Hepatocyte (in vitro differentiated cells): ENCODE data around the gene CYP2A7. TPM values are rescaled to one million over a fixed set of nuclear protein-coding genes. Genes with fewer than 3 reads are reported as not detected.
"Not testable (repeated sequence)": the region's sequence is repeated elsewhere in the genome, so short reads cannot be mapped to it uniquely, and the experiment has no call there.

Source experiments
- DNase-seq: peaks from one replicate; pipeline ENCODE4 v3.0.0-alpha.2; 2016; ENCODE audit warnings: low spot score
- H2AFZ ChIP-seq: fragments of 200-600 bp; sonication (generic); 2 replicates; pipeline ENCODE4 v1.6.0; 2016; ENCODE audit warnings: antibody characterized with exemption, mild to moderate bottlenecking
- H3K27ac ChIP-seq: fragments of 200-600 bp; sonication (generic); 2 replicates; pipeline ENCODE4 v1.5.1; 2016; ENCODE audit warnings: mild to moderate bottlenecking
- H3K27me3 ChIP-seq: fragments of 200-600 bp; sonication (generic); 2 replicates; pipeline ENCODE4 v1.6.1; 2016
- H3K36me3 ChIP-seq: fragments of 200-600 bp; sonication (generic); replicated peaks from 2 replicates; pipeline ENCODE4 v1.5.1; 2016; ENCODE audit warnings: low read depth; ENCODE audit not compliant: insufficient read depth
- H3K4me1 ChIP-seq: fragments of 200-600 bp; sonication (generic); 2 replicates; pipeline ENCODE4 v1.5.1; 2016; ENCODE audit warnings: mild to moderate bottlenecking, moderate library complexity; ENCODE audit not compliant: insufficient read depth
- H3K4me2 ChIP-seq: fragments of 200-600 bp; sonication (generic); 2 replicates; pipeline ENCODE4 v1.6.0; 2016
- H3K4me3 ChIP-seq: fragments of 200-600 bp; sonication (generic); 2 replicates; pipeline ENCODE4 v1.5.1; 2016; ENCODE audit warnings: mild to moderate bottlenecking
- H3K79me2 ChIP-seq: fragments of 200-600 bp; sonication (generic); 2 replicates; pipeline ENCODE4 v1.6.0; 2017; ENCODE audit warnings: mild to moderate bottlenecking
- H3K9me2 ChIP-seq: fragments of 200-600 bp; sonication (generic); replicated peaks from 2 replicates; pipeline ENCODE4 v1.6.0; 2017; ENCODE audit warnings: mild to moderate bottlenecking; ENCODE audit not compliant: insufficient read depth
- H3K9me3 ChIP-seq: fragments of 200-600 bp; sonication (generic); 2 replicates; pipeline ENCODE4 v1.5.1; 2016; ENCODE audit warnings: low read depth, mild to moderate bottlenecking
- H4K20me1 ChIP-seq: fragments of 200-600 bp; sonication (generic); 2 replicates; pipeline ENCODE4 v1.6.0; 2016; ENCODE audit warnings: mild to moderate bottlenecking; ENCODE audit not compliant: insufficient read depth, poor library complexity, severe bottlenecking
- EZH2 ChIP-seq: fragments of 200-600 bp; sonication (generic); IDR thresholded peaks from 2 replicates; pipeline ENCODE4 v1.6.1; 2016; ENCODE audit warnings: antibody characterized with exemption, mild to moderate bottlenecking, borderline replicate concordance
- EZH2phosphoT487 ChIP-seq: fragments of 200-600 bp; sonication (generic); IDR thresholded peaks from one replicate; pipeline ENCODE4 v1.6.1; 2018; ENCODE audit warnings: antibody characterized with exemption, mild to moderate bottlenecking, low read depth, moderate library complexity; ENCODE audit not compliant: unreplicated experiment, severe bottlenecking
- WGBS: methylation state at CpG from one replicate; pipeline ENCODE4 v1.1.6; 2016; ENCODE audit warnings: low lambda C conversion rate; ENCODE audit errors: missing lambda C conversion rate; 5-methylcytosine and 5-hydroxymethylcytosine counted together
- polyA plus RNA-seq: library from polyadenylated mRNA; unstranded; fragments of >200 nt; fragmentation: Nextera tagmentation; extraction: Ambion mirVana; gene quantifications from 2 replicates; pipeline ENCODE4 v1.2.1, GENCODE V29; 2016
- total RNA-seq: library from RNA; depleted of rRNA; stranded (reverse); fragments of >200 nt; gene quantifications from 2 replicates; pipeline ENCODE4 v1.2.3, GENCODE V29; 2014
- TF ChIP-seq, protein P1 (sequence below): fragments of 200-600 bp; sonication (generic); IDR thresholded peaks from 2 replicates; pipeline ENCODE4 v1.5.1; 2016; ENCODE audit warnings: antibody characterized with exemption, mild to moderate bottlenecking; ENCODE audit not compliant: poor library complexity

The CYP2A7 gene
- total and polyA plus RNA-seq, 2 experiments from 2014 or later = not detected

DNA sequence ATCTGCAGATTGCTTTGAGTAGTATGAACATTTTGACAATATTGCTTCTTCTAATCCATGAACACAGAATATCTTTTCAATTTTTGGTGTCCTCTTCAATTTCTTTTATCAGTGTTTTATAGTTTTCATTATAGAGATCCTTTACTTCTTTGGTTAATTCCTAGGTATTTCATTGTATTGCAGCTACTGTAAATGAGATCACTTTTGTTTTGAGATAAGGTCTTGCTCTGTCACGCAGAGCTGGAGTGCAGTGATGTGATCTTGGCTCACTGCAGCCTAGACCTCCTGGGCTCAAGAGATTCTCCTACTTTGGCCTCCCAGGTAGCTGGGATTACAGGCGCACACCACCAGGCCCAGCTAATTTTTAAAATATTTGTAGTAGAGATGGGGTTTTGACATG, 9.8 kb downstream of the CYP2A7 start:
- Histone ChIP-seq H3K27ac (no peak overlapping the region), H3K27me3 (no peaks in the 10 kb centered on the region), H3K79me2 (no peaks in the 10 kb centered on the region), H3K4me3 (no peak overlapping the region), H3K9me3 (no peaks in the 10 kb centered on the region), H4K20me1 (no peaks in the 10 kb centered on the region), H3K4me2 (no peak overlapping the region), H3K36me3 (no peaks in the 10 kb centered on the region), H3K4me1 (no peaks in the 10 kb centered on the region), H2AFZ (no peak overlapping the region), H3K9me2 (no peaks in the 10 kb centered on the region)
- no peak for DNase-seq
- TF ChIP-seq, protein P1, sequence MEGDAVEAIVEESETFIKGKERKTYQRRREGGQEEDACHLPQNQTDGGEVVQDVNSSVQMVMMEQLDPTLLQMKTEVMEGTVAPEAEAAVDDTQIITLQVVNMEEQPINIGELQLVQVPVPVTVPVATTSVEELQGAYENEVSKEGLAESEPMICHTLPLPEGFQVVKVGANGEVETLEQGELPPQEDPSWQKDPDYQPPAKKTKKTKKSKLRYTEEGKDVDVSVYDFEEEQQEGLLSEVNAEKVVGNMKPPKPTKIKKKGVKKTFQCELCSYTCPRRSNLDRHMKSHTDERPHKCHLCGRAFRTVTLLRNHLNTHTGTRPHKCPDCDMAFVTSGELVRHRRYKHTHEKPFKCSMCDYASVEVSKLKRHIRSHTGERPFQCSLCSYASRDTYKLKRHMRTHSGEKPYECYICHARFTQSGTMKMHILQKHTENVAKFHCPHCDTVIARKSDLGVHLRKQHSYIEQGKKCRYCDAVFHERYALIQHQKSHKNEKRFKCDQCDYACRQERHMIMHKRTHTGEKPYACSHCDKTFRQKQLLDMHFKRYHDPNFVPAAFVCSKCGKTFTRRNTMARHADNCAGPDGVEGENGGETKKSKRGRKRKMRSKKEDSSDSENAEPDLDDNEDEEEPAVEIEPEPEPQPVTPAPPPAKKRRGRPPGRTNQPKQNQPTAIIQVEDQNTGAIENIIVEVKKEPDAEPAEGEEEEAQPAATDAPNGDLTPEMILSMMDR = no peak
- TF ChIP-seq EZH2 = no peak
- no peak for TF ChIP-seq EZH2phosphoT487
- 76% methylated on average over 2 of the region's 2 CpGs for WGBS

DNA sequence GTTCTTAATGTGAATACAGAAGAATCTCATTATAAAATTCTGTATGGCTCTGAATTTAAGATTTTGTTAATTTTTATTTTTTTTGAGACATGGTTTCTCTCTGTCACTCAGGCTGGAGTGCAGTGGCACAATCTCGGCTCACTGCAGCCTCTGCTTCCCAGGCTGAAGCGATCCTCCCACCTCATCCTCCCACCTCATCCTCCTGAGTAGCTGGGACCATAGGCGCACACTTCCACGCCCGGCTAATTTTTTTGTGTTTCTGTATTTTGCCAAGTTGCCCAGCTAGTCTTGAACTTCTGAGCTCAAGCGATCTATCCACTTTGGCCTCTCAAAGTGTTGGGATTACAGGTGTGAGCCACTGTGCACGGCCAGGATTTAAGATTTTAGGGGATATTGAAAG, 14.3 kb downstream of the CYP2A7 start:
- Histone ChIP-seq H3K4me1 (peaks cover 6% of the 10 kb centered on the region), H4K20me1 (no peaks in the 10 kb centered on the region), H3K27me3 (no peaks in the 10 kb centered on the region), H3K79me2 (no peaks in the 10 kb centered on the region), H2AFZ (no peak overlapping the region), H3K36me3 (no peaks in the 10 kb centered on the region), H3K9me3 (no peaks in the 10 kb centered on the region), H3K27ac (no peak overlapping the region), H3K4me3 (no peak overlapping the region), H3K4me2 (no peak overlapping the region), H3K9me2 (no peaks in the 10 kb centered on the region)
- TF ChIP-seq EZH2phosphoT487 = no peak
- TF ChIP-seq, protein P1 = no peak
- no peak for TF ChIP-seq EZH2
- 96% methylated on average over 7 of the region's 7 CpGs for WGBS
- DNase-seq = no peak

DNA sequence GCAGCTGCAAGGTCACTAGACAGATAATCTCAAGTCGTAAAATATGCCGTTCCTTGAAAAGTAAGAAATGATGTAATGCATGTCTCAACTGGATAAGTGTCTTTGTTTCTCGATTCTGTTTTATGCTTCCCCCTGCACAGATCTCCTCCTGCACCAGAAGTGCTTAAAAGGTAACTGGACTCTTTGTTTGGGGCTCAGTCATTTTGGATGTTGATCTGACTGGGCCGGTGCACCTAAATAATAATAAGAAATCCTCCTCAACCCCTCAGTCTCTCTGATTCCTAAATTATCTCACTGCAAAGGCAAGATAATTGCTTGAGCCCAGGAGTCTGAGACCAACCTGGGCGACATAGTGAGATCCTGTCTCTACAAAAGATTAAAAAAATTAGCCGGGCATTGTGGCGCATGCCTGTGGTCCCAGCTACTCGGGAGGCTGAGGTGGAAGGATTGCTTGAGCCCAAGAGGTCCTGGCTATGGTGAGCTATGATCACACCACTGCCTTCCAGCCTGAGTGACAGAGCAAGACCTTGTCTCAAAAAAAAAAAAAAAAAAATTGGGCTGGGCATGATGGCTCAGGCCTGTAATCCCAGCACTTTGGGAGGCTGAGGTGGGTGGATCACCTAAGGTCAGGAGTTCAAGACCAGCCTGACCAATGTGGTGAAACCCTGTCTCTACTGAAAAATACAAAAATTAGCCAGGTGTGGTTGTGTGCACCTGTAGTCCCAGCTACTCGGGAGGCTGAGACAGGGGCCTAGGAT, 17.1 kb downstream of the CYP2A7 start:
- H3K9me2 ChIP-seq, H3K9me3 ChIP-seq, H4K20me1 ChIP-seq, H3K27me3 ChIP-seq, H3K79me2 ChIP-seq, H3K4me3 ChIP-seq, H3K4me1 ChIP-seq, H3K36me3 ChIP-seq, DNase-seq: not testable (repeated sequence)
- Histone ChIP-seq H3K27ac (peak overlapping the region; percentile 91), H3K4me2 (peak overlapping the region; percentile 58), H2AFZ (peak overlapping the region; percentile 56)
- WGBS = 53% methylated on average over 9 of the region's 9 CpGs

DNA sequence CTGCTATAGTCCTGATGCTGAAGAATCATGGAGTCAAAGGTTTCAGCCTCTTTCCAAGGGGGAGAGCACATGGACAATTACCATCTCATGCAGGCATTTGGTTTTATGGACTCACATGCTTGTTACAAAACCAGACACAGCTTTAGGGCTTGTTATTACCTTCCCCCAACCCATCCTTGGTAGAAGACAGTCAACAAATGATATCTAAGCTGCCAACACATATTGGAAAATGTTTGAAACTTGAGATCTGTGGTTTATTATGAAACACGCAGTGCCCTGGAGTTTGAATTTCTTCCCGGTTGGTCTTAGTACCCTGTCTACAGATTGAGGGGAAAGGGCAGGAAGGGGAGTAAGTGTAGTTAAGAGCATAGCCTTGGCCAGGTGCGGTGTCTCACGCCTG, 19.2 kb downstream of the CYP2A7 start:
- peak overlapping the region; percentile 83 for H3K27ac ChIP-seq
- H3K27me3 ChIP-seq = no peaks in the 10 kb centered on the region
- WGBS = 73% methylated on average over 4 of the region's 4 CpGs
- no peaks in the 10 kb centered on the region for H4K20me1 ChIP-seq
- H2AFZ ChIP-seq = no peak overlapping the region
- peaks cover 6% of the 10 kb centered on the region for H3K4me1 ChIP-seq
- H3K4me3 ChIP-seq = no peak overlapping the region
- H3K79me2 ChIP-seq = no peaks in the 10 kb centered on the region
- TF ChIP-seq, protein P1 = no peak
- TF ChIP-seq EZH2phosphoT487 (no peak), EZH2 (no peak)
- peak; percentile 16 for DNase-seq
- no peaks in the 10 kb centered on the region for H3K9me2 ChIP-seq
- no peaks in the 10 kb centered on the region for H3K9me3 ChIP-seq
- H3K4me2 ChIP-seq = no peak overlapping the region
- no peaks in the 10 kb centered on the region for H3K36me3 ChIP-seq
